Liver (tissue), 9 donors: ENCODE data around the gene DNAJC12. TPM values are rescaled to one million over a fixed set of nuclear protein-coding genes. Genes with fewer than 3 reads are reported as not detected.
A peak's percentile ranks its signal among the peaks of the same experiment; 100 is the strongest.
"Not testable (repeated sequence)": the region's sequence is repeated elsewhere in the genome, so short reads cannot be mapped to it uniquely, and the experiment has no call there.

Source experiments
- DNase-seq: peaks from one replicate; pipeline ENCODE4 v3.0.0-alpha.2; 2017; ENCODE audit warnings: low spot score
- H3K27ac ChIP-seq, 2 donors: one replicate each; pipeline ENCODE4 v1.7.0; 2013; ENCODE audit warnings: inconsistent platforms in 2 of 2, low read length in 2 of 2, control low read depth in 1 of 2, low read depth in 1 of 2, mild to moderate bottlenecking in 1 of 2
- H3K27me3 ChIP-seq, 4 donors: one replicate each; pipeline versions ENCODE4 v1.6.1 to v1.7.0; 2013; ENCODE audit warnings: low read length in 3 of 4, inconsistent platforms in 1 of 4, mild to moderate bottlenecking in 1 of 4, moderate library complexity in 1 of 4; ENCODE audit not compliant: control insufficient read depth in 4 of 4, insufficient read depth in 4 of 4
- H3K36me3 ChIP-seq, 4 donors: one replicate each; pipeline versions ENCODE4 v1.6.1 to v1.7.0; 2013; ENCODE audit warnings: low read length in 3 of 4, mild to moderate bottlenecking in 3 of 4, low read depth in 1 of 4, moderate library complexity in 1 of 4; ENCODE audit not compliant: control insufficient read depth in 4 of 4, insufficient read depth in 3 of 4
- H3K4me1 ChIP-seq, 4 donors: one replicate each; pipeline versions ENCODE4 v1.6.1 to v1.7.0; 2013; ENCODE audit warnings: low read length in 3 of 4, mild to moderate bottlenecking in 3 of 4, moderate library complexity in 1 of 4; ENCODE audit not compliant: control insufficient read depth in 4 of 4, insufficient read depth in 4 of 4
- H3K4me3 ChIP-seq, 3 donors: one replicate each; pipeline versions ENCODE4 v1.6.1 to v1.7.0; 2013; ENCODE audit warnings: low read length in 3 of 3, control low read depth in 1 of 3, low read depth in 1 of 3, mild to moderate bottlenecking in 1 of 3
- H3K9ac ChIP-seq, 2 donors: one replicate each; pipeline ENCODE4 v1.7.0; 2013; ENCODE audit warnings: low read length in 2 of 2, mild to moderate bottlenecking in 2 of 2, moderate library complexity in 2 of 2, control low read depth in 1 of 2, low read depth in 1 of 2
- H3K9me3 ChIP-seq, 4 donors: one replicate each; pipeline versions ENCODE4 v1.6.1 to v1.7.0; 2013; ENCODE audit warnings: low read length in 3 of 4; ENCODE audit not compliant: control insufficient read depth in 4 of 4
- ATF3 ChIP-seq: IDR thresholded peaks from 2 replicates; pipeline ENCODE4 v1.6.1; 2016; ENCODE audit warnings: antibody characterized with exemption
- CTCF ChIP-seq: fragments of 150-350 bp; IDR thresholded peaks from 2 replicates; pipeline ENCODE4 v1.5.1; 2017; ENCODE audit warnings: improper control_type of control experiment, low read depth, low read length; ENCODE audit not compliant: missing input control
- FOXA1 ChIP-seq: IDR thresholded peaks from 2 replicates; pipeline ENCODE4 v1.6.1; 2016; ENCODE audit warnings: antibody characterized with exemption
- FOXA2 ChIP-seq: IDR thresholded peaks from 2 replicates; pipeline ENCODE4 v1.6.1; 2016; ENCODE audit warnings: antibody characterized with exemption
- GABPA ChIP-seq, 2 donors: IDR thresholded peaks in 1 of 2; conservative IDR thresholded peaks in 1 of 2; 2 replicates each; pipeline ENCODE4 v1.6.1; 2016; ENCODE audit warnings: antibody characterized with exemption in 2 of 2, mild to moderate bottlenecking in 1 of 2, moderate library complexity in 1 of 2
- HNF4A ChIP-seq, 2 donors: conservative IDR thresholded peaks; 2 replicates each; pipeline ENCODE4 v1.6.1; 2016; ENCODE audit warnings: antibody characterized with exemption in 2 of 2, mild to moderate bottlenecking in 2 of 2
- HNF4G ChIP-seq: IDR thresholded peaks from 2 replicates; pipeline ENCODE4 v1.6.1; 2016; ENCODE audit warnings: antibody characterized with exemption
- JUND ChIP-seq, 2 donors: IDR thresholded peaks; 2 replicates each; pipeline ENCODE4 v1.6.1; 2016; ENCODE audit warnings: antibody characterized with exemption in 2 of 2
- NR2F2 ChIP-seq: IDR thresholded peaks from 2 replicates; pipeline ENCODE4 v1.6.1; 2016; ENCODE audit warnings: antibody characterized with exemption
- RAD21 ChIP-seq, 2 donors: IDR thresholded peaks; 2 replicates each; pipeline ENCODE4 v1.6.1; 2016; ENCODE audit warnings: antibody characterized with exemption in 2 of 2, mild to moderate bottlenecking in 2 of 2
- REST ChIP-seq: IDR thresholded peaks from 2 replicates; pipeline ENCODE4 v1.6.1; 2016; ENCODE audit warnings: antibody characterized with exemption, mild to moderate bottlenecking
- SP1 ChIP-seq: IDR thresholded peaks from 2 replicates; pipeline ENCODE4 v1.6.1; 2018; ENCODE audit warnings: antibody characterized with exemption, mild to moderate bottlenecking
- TAF1 ChIP-seq: conservative IDR thresholded peaks from 2 replicates; pipeline ENCODE4 v1.6.1; 2016; ENCODE audit warnings: antibody characterized with exemption, mild to moderate bottlenecking
- WGBS: extraction: QIAGEN DNeasy Blood & Tissue Kit; methylation state at CpG from one replicate; pipeline ENCODE4 v1.1.7; 2013; 5-methylcytosine and 5-hydroxymethylcytosine counted together
- polyA plus RNA-seq, 2 donors: library from polyadenylated mRNA; stranded (reverse) in 1 of 2; unstranded in 1 of 2; fragments of 200-250 nt in 1 of 2; fragments of >200 nt in 1 of 2; fragmentation: Nextera tagmentation in 1 of 2; extraction: Ambion mirVana in 1 of 2; gene quantifications; one replicate each; pipeline versions ENCODE4 v1.2.1 to v1.2.3, GENCODE V29; 2013 to 2015
- total RNA-seq, 2 donors: library from RNA; depleted of rRNA; stranded (reverse); fragments of >200 nt; gene quantifications; one replicate each; pipeline ENCODE4 v1.2.3, GENCODE V29; 2014
- donor health status: healthy.
- donor health status: healthy.
- donor health status: healthy.
- donor health status: healthy.
- donor health status: healthy.

The DNAJC12 gene
- total and polyA plus RNA-seq, 4 donors = 16.4 to 51.3 (median 32.8) TPM

GRCh38 chr10:67839951-67840350, 2.0 kb upstream of the DNAJC12 start:
- Histone ChIP-seq H3K4me1 (peaks cover 0 to 7% (median 0%) of the 10 kb centered on the region in 4 donors), H3K9me3 (no peaks in the 10 kb centered on the region), H3K36me3 (no peaks in the 10 kb centered on the region), H3K9ac (no peak overlapping the region), H3K27me3 (no peaks in the 10 kb centered on the region), H3K4me3 (no peak overlapping the region), H3K27ac (no peak overlapping the region)
- WGBS = 93% methylated on average over 3 of the region's 3 CpGs
- no peak for DNase-seq
- TF ChIP-seq NR2F2 (no peak), TAF1 (no peak), GABPA (IDR thresholded peaks at IDR 0.05 in 1 of 2, conservative IDR thresholded peaks at IDR 0.05 in 1 of 2) (no peak), RAD21 (IDR thresholded peaks at IDR 0.05) (no peak), JUND (IDR thresholded peaks at IDR 0.05) (no peak), FOXA2 (no peak), FOXA1 (no peak), SP1 (no peak)

GRCh38 chr10:67839511-67839910, 1.5 kb upstream of the DNAJC12 start:
- H3K27ac ChIP-seq, H3K36me3 ChIP-seq, DNase-seq, H3K4me1 ChIP-seq, H3K9me3 ChIP-seq, H3K9ac ChIP-seq, H3K4me3 ChIP-seq, H3K27me3 ChIP-seq: not testable (repeated sequence)
- WGBS = 96% methylated on average over 12 of the region's 12 CpGs

- peak overlapping the region; percentile 25 to 82 (median 69) for H3K4me3 ChIP-seq
- H3K36me3 ChIP-seq = no peaks in the 10 kb centered on the region
- H3K9ac ChIP-seq = peak overlapping the region; percentile 45 to 92
- H3K4me1 ChIP-seq = peaks cover 0 to 7% (median 2%) of the 10 kb centered on the region in 4 donors
- H3K27me3 ChIP-seq = no peaks in the 10 kb centered on the region
- 31% methylated on average over 1 of the region's 1 CpG for WGBS
- TF ChIP-seq ATF3 = no peak
- TF ChIP-seq FOXA2 = no peak
- TF ChIP-seq HNF4A (conservative IDR thresholded peaks at IDR 0.05) = no peak
- TF ChIP-seq REST = no peak
- no peak overlapping the region for H3K27ac ChIP-seq
- no peaks in the 10 kb centered on the region for H3K9me3 ChIP-seq
- DNase-seq = no peak
Measured at GRCh38 chr10:67836972-67837371, 1.0 kb downstream of the DNAJC12 start.

GRCh38 chr10:67836488-67836887, 1.5 kb downstream of the DNAJC12 start:
- H3K27me3 ChIP-seq = no peaks in the 10 kb centered on the region
- no peak overlapping the region for H3K27ac ChIP-seq
- no peak for DNase-seq
- H3K36me3 ChIP-seq = no peaks in the 10 kb centered on the region
- H3K4me3 ChIP-seq = peak overlapping the region in 1 of 3 donors; percentile 36
- TF ChIP-seq HNF4G (no peak), GABPA (IDR thresholded peaks at IDR 0.05 in 1 of 2, conservative IDR thresholded peaks at IDR 0.05 in 1 of 2) (no peak), CTCF (no peak)
- H3K4me1 ChIP-seq = peaks cover 0 to 7% (median 2%) of the 10 kb centered on the region in 4 donors
- WGBS = 40% methylated on average over 2 of the region's 2 CpGs
- no peaks in the 10 kb centered on the region for H3K9me3 ChIP-seq
- H3K9ac ChIP-seq = peak overlapping the region in 1 of 2 donors; percentile 66

- not testable (repeated sequence) for H3K9me3 ChIP-seq, DNase-seq, H3K27me3 ChIP-seq, H3K27ac ChIP-seq, H3K9ac ChIP-seq, H3K4me1 ChIP-seq, H3K36me3 ChIP-seq
- 51% methylated on average over 6 of the region's 6 CpGs for WGBS
- peak overlapping the region in 1 of 3 donors; percentile 34 for H3K4me3 ChIP-seq
Measured at GRCh38 chr10:67835541-67836394, 2.2 kb downstream of the DNAJC12 start.
